ENCODE data around the gene CCM2.

- TF ChIP-seq CTCF (IDR thresholded peaks at IDR 0.05) (no peak), POLR2A (IDR thresholded peaks at IDR 0.05) (no peak), EP300 (IDR thresholded peaks at IDR 0.05) (no peak)
Measured at GRCh38 chr7:44975331-44976039, 24.5 kb upstream of the CCM2 start.

Data from tibial nerve (tissue), 4 donors.